SH-SY5Y (cell line): Measurements from ENCODE around the gene BMP2K.

ENCODE experiments used
- GATA2 ChIP-seq: IDR thresholded peaks from 2 replicates; pipeline ENCODE4 v1.6.1; 2011; ENCODE audit warnings: mild to moderate bottlenecking, low read depth, low read length
- GATA3 ChIP-seq: IDR thresholded peaks from 2 replicates; pipeline ENCODE4 v1.6.1; 2011; ENCODE audit warnings: low read depth, mild to moderate bottlenecking, low read length, moderate library complexity

BMP2K gene

GRCh38 chr4:78904143-78904542 is 128.0 kb downstream of the BMP2K start:
- TF ChIP-seq GATA2 = no peak
- no peak for TF ChIP-seq GATA3

DNA sequence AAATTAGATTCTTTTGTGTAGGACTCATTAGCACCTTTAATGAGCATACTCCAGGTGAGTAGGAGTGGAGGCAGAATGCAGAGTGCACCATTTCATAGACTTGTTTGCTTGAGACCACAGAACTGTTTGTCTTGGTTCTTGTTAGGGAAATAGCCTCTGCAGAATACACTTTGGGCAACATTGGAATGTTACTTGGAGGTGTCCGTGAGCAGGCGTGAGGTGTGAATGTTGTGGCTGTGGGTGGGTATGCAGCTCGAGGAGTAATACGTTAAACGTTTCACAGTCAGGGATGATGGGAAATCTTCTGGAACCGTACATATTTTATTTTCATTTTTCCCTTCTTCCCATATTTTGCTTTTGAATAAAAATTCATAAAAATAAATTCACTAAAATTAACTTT is 131.5 kb downstream of the BMP2K start:
- TF ChIP-seq GATA2 = no peak

GRCh38 chr4:78910612-78911011 is 134.5 kb downstream of the BMP2K start:
- TF ChIP-seq GATA2 = no peak
- no peak for TF ChIP-seq GATA3

- no peak for TF ChIP-seq GATA3
- no peak for TF ChIP-seq GATA2
These were observed 146.1 kb downstream of the BMP2K start for GRCh38 chr4:78922207-78922606.

- TF ChIP-seq GATA2 = no peak
- no peak for TF ChIP-seq GATA3
These were observed 147.5 kb downstream of the BMP2K start for GRCh38 chr4:78923464-78924312.

DNA sequence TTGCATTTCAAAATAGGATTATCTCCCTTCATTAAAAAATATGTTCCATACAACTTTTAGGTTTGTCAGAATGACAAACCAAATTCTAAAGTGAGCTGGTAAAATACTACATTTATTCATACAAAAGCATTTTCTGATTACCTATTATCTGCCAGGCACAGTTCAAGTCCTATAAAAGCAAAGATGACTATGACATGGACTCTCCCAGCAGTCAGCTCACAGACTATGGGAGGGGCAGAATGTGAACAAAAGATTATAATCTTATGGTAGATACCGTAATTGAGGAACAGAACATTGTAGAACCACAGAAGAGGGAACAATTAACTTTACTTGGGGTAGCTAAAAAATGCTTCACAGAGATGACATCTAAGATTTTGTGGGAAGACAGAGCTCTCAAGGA is 150.7 kb downstream of the BMP2K start:
- no peak for TF ChIP-seq GATA2
- no peak for TF ChIP-seq GATA3

DNA sequence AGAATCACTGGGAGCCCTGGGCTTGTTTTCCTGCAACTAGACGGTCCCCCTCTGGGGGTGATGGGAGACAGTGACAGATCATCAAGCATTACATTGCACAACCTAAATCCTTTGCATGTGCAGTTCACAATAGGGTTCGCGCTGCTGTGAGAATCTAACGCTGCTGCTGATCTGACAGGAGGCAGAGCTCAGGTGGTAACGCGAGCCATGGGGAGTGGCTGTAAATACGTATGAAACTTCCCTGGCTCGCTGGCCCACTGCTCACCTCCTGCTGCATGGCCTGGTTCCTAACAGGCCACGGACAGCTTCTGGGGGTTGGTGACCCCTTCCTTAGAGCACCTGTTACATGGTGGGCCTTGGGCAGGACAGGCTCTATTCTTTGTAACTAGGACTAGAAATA is 152.7 kb downstream of the BMP2K start:
- TF ChIP-seq GATA2 = no peak
- TF ChIP-seq GATA3 = no peak

DNA sequence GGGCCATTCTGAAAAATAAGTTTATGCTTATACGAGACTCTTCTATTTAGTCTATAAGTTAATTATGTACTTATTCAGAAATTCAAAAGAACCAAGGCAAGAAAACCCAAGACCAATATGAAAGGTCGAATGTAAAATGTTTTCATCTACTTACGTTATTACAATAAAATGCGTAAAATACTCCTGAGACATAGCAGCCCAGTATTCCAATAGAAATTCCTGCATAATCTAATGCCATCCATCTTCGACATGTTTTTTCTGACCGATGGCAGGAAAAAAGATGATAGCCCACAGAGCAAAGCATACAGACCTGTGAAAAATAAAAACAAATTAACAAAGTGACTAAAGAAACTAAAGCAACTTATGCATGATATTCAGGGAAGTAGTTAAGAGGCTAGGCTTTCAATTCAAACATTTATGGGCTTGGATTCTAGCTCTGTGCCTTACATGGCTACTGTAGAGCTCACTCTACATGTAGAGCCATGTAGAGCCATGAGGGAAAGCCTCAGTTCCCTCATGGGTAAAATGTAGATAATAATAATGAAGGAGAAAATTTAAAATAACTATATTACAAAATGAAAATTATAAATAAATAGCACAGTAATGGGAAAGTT is 154.0 kb downstream of the BMP2K start:
- TF ChIP-seq GATA3 (no peak), GATA2 (no peak)

GRCh38 chr4:78936989-78937388 is 160.8 kb downstream of the BMP2K start:
- TF ChIP-seq GATA3 (no peak), GATA2 (no peak)

DNA sequence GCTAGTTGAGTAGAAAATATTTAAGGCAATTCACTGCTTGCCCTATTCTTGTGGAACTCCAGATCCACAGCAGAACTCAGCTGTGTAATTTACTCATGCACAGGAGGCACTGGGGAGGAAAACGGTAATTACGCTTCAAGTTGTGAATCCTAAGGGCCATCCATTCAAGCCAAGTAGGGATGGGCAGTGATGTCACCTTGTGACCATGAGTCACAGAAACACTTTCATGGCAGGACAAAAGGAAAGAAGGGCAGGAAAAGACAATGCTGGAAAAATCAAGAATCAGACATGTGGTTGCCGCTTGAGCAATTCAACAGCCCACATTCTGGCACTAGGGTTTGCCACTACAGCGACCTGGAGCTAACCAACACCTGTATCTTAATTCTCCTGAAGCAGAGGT is 161.7 kb downstream of the BMP2K start:
- TF ChIP-seq GATA2 = no peak
- TF ChIP-seq GATA3 = no peak

DNA sequence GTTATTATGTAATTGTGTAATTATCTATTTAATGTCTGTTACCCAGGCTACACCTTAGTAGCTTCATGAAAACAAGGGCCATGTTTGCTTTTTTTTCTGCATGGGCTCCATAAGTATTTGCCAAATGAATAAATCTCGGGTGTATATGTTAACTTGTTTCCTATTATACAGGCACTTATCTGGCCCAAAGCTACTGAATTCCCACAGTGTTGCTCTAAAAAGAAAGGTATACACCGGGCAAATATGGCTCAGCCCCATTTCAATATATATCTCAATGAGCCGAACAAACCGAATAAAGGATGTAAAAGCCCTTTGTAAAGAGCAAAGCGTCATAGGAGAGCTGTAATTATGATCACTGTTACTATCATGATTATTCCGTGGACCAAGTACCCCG is 162.3 kb downstream of the BMP2K start:
- TF ChIP-seq GATA3 (no peak), GATA2 (no peak)

GRCh38 chr4:78938868-78939666 is 162.9 kb downstream of the BMP2K start, which contains the start of gene PAQR3:
PAQR3 (minus strand) TSS chr4:78939438; CDS start chr4:78939224, 214 bp downstream.
- TF ChIP-seq GATA2 (no peak), GATA3 (no peak)

DNA sequence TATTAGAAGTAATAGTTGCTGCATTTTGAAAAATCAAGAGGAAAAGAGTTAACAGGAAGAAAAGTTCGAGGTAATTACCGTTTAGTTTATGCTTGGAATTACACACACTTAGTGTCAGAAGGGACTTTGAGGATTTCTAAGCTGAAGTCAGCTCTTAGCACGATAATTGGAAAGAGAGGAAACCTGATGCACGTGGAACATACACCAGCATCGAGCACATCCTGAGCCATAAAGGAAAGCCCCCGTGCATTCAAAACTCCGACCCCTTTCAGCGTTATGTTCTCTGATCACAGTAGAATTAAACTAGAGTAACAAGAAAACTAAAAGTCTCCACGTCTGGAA is 163.5 kb downstream of the BMP2K start:
- TF ChIP-seq GATA3 (no peak), GATA2 (no peak)

DNA sequence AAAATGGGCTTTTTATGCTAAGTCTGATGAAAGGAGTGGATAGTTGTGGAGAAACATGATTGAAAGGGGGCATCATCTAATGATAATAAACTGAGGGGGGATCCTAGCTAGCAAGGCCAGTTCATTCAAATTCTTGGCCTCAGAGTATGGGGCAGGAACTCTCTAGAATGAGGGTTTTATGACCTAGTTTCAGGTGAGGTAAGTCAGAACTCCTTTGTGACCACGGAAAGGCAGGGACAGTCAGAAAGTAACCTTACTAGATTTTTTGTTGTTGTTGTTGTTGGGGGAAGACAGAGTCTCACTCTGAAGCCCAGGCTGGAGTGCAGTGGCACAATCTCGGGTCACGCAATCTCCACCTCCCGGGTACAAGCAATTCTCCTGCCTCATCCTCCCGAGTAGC is 164.6 kb downstream of the BMP2K start:
- no peak for TF ChIP-seq GATA3
- TF ChIP-seq GATA2 = no peak
